Stimulated activated CD4-positive, alpha-beta T cell treated with anti-CD3 and anti-CD28 coated beads, TNF-alpha, amount 100 ng/mL, for 4 hours (primary cell): ENCODE results near the gene TRAPPC2.
"Not testable (repeated sequence)": the region's sequence is repeated elsewhere in the genome, so short reads cannot be mapped to it uniquely, and the experiment has no call there.

ENCODE experiments used
- DNase-seq, 3 experiments: peaks; one replicate each; pipeline ENCODE4 v3.0.0-alpha.2; 2020; ENCODE audit warnings: low read depth in 3 of 3

Gene TRAPPC2

DNA sequence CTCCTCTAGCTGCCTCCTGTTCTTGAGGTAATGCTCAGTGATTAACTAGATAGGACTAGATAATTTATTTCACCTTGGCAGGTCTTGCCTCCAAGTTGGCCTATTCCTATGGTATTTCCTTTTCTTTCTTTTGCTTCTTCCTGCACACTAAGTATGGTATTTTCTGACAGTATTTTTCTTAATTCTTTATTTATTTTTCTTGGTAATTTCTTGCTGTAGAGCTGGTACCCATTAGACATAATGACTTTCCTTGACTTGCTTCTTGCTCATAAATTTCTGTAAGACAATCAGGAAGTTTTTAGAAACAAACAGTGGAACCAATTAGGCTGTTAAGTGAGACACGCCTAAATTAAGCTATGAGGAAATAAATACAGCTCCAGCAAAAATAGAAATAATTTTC lies 36.0 kb downstream of the TRAPPC2 start:
- DNase-seq, result no peak

DNA sequence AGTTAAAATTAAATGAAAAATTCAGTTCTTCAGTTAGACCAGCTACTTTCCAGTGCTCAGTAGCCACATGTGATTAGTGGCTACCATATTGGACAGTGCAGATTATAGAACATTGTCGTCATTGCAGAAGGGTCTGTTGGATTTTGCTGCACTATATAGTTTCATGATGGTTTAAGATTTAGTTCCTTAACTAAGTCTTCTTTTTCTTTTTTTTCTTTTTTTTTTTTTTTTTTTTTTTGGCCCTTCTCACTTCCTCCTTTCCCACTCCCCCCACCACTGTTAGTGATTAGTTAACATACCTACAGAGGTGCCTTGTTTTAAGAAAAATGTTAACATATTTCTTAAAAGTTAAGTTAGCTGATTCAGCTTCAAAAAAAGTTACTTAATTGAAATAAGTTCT lies 36.4 kb downstream of the TRAPPC2 start:
- DNase-seq, result no peak

DNA sequence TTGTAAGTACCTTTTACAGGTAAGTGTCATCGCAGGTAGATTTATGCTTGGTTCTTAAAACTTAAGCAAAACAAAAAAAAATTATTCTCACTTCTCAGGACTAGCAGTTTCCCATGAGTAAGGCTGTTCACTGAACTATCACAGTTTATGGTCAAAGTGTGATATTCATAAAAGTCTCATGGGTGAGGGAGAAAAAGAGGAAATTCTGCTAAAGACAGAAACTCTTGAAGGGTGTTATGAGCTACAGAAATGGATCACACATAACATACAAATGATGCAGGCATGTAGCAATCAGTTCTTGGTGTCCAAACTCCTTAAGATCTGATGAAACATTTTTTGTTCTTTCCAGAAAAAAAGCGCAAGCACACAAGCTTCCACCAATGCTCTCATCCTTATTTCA lies 37.0 kb downstream of the TRAPPC2 start:
- DNase-seq, result no peak

DNA sequence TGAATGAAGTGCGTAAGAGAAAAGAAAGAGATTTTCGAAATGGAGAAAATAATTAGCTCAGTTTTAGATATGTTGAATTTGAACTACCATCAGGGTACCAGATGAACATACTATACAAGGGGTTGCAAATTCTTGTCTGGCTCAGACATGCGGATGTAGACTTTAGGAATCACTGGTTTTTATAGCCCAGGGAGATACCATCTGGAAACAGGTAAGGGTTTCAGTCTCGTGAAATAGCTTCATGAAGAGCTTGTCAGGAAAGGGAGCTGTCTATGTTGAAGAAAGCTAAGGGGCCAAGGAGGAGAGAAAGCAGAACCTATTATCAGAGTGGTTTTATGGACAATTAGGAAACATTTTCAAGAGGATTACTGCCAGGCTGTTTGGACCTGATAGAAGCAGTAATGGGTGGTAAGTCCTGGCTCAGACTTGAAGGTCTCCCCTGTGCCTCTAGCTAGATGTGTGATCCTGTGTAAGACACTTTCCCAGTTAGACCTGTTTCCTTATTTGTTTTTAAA lies 38.8 kb downstream of the TRAPPC2 start:
- no peak for DNase-seq

DNA sequence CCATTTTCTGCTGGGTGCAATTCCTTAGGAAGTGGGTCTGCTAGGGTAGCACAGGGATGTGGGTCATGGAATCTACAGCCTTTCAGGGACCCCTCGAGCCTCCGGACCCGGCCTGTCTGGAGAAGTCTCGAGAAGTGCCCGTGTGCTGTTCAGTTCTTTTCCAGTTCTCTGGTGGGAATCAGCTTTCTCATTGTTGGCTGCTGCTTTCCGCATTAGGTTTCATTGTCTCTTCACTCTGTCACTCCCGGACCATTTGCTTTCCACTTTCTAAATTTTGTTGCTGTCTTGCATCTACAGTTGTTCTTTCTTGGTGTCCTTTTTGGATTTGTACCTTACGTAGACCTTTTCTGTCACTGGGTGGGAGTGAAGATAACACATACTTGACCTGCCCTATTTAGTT lies 39.4 kb downstream of the TRAPPC2 start:
- DNase-seq, result no peak

DNA sequence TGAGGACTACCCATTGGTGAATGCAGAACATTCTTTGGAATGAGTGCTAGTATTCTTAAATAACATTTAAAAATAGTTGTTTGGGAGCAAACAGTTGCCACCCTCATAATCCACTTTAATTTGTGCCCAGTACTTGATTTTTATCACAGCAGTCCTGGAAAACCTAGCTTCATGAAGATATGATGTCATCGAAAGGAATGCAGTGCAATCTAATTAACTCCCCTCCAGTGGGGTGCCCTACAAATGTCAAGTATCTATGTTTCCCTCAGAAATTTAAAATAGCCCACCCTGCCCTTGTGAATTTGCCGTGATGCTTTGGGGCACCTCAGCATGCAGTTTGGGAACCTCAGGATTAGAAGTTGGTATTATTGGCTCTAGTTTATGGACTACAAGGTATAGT lies 40.1 kb downstream of the TRAPPC2 start:
- no peak for DNase-seq

DNA sequence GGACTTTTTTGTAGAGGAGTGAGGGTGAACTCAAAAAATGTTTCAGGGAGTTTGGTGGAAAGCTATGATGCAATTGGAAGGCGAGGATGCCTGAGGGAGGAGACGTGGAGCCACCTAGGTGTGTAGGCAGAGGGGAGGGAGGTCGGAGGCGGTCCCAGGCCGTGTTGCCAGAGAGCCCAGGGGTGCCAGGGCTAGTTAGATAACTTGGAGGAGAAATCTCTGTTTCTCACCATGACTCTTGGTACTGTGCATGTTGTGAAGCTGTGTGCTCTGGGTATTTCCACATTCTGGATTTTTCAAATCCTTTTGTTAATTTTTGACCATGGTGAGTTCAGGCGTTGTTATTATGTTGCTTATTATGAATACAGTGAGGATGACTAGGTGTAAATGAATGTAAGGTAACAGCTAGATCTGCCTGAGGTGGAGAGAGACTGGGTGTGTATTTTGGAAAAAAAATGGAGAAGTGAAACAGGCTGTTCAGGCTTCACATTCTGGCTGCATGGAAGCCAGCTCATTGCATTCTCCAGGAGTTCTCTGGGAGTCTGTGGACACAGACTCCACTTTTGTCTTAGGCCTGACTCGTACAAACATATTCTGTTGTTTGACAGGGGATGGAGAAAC lies 41.0 kb downstream of the TRAPPC2 start:
- no peak for DNase-seq

DNA sequence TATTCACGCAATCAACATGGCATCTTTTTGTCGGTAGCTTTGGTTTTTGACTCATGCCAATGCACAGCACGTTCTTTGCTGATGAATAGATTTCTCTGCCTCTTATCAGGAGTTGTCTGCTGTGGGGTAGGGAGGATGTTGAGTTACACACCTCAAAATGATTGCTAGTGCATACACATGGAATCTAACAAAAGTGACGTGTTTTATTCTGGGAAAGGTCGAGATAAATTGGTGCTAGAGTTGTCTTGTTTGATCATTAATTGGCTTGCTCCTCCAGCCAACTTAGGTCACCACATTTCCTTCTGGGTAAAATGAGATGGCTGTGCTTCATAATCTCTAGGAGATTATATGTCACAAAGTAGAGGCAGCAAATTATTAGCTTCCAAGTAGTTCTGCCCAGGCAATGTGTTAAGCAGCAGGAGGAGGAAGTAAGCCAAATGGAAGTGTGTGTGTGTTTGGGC lies 41.6 kb downstream of the TRAPPC2 start:
- DNase-seq, result no peak

DNA sequence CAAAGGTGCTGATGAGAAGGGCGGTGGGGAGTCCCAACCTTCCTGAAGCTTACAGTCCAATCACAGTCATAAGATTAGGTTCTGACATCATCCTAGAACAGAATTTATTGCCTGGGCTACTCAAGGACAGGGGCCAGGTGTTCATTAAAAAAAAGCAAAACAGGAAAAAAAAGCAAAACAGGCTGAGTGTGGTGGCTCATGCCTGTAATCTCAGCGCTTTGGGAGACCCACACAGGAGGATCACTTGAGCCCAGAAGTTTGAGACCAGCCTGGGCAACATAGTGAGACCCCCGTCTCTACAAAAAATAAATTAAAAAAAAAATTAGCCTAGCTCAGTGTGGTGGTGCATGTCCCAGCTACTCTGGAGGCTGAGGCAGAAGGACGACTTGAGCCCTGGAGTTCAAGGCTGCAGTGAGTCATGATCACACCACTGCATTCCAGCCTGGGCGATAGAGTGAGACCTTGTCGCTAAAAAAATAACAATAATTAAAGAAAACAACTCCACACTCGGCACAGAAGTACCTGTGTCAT lies 42.5 kb downstream of the TRAPPC2 start:
- no peak for DNase-seq

DNA sequence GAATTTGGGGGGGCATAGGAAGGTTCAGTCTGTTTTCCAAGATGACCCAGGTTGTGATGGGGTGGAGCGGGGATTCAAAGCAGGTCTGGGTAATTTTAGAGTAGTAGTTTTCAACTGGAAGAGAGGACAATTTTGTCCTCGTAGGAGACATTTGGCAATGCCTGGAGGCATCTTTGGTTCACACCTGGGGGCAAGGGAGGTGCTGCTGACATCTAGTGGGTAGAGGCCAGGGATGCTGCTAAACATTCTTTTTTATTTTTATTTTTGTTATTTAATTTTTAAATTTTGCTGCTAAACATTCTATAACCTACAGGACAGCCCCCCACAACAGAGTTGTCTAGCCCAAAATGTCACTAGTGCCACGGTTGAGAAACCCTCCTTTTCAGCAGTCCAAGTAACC lies 43.6 kb downstream of the TRAPPC2 start:
- DNase-seq, result no peak

DNA sequence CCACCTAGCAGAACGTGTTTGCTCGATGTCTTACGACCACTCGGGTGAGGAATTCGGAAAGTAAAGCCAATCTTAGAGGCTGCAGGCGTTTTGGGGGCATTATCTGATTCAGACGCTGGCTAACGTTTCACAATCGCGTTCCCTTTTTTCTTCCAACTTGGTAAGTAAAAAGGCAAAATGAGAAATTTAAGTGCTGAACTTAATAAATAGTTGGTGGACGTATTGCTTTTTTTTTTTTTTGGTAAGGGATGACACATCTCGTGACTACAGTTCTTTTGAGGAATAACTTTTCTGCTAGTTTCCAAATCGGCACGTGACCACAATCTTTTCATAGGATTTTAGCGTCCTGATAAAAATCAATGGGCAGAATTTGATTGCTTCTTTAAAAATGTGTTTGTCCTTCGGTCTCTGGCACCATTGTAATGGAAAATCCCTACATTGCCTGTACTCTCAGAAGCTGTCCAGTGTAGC lies 44.6 kb downstream of the TRAPPC2 start:
- no peak for DNase-seq

DNA sequence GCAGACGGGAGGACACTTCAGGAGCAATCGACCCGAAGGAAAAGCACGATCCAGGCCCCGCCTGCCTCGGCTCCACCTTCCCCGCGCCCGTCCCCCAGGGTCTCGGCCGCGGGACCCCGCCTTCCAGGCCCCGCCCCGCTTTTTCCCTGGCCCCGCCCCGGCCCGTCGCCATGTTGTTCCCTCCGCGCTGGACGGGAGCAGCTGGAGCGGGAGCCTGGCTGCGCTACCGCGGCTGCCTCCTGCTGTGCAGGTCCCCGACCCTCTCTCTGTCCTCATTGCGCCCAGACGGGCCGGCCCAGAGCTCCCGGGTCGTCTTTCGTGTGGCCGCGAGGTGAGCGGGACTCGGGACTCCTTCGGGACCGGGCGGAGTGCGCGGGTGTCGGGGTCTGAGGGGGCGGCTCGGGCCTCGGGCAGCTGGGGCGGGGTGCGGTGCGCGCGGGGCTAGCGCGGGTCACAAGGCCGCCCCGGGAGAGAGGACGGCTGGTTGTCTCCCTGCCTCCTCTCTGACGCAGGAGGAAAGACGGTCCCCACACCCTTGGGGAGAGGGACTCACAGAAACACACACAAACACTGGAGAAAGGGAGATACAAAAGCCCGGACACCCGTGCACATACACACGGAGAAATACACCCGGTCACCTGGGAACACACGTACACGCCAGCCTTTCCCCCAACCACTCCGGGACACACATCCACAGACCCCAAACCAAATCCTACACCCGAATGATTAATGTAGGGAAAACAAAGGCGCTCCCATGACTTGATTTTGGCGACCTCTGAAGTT lies 45.3 kb downstream of the TRAPPC2 start, which contains the start of gene RAB9A:
Gene RAB9A (plus strand): TSS at position 171 of the 783 bp plus-strand sequence. CDS start 19,619 bp downstream, outside the sequence.
- DNase-seq, result peak; percentile 59 to 66 (median 63)

DNA sequence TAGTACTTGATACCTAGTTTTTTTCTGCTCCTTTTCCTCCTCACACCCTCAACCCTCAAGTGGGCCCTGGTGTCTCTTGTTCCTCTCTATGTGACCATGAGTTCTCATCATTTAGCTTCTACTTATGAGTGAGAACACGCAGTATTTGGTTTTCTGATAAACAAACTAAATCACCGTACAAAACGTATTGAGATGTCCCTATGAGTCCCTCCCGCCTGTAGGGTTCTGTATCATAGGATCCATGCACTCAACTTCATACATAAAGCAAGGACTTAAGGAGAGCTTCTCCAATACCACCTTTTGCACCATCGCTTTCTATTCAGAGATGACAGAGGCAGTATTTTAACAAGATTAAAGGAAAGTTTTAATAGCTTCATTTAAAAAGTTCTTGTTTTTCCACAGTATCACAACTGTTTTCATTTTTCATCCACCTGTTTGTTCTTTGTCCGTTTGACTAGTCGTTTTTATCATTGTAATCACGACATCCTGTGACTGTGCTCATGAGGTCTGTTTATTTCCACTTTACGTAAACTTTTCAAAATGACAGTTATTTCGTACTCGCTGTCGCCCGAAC lies 45.9 kb downstream of the TRAPPC2 start:
- DNase-seq, result no peak

DNA sequence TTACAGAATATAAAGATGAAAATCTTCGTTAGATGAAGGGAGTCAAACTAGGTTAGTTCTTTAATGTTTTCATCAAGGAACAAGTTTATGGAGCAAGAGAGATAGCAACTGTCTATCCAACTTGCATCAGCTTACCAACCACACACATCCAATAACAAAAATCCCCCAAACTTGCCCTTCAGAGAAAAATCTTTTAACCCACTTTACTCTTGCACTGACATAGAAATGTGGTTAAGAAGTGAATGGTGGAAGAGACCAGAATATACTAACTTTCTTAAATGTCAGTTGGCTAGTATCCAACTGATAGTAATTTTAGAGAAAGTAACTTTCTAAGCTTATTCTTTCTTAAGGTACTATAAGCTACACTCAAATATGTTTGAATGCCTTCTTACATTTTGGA lies 47.2 kb downstream of the TRAPPC2 start:
- no peak for DNase-seq

DNA sequence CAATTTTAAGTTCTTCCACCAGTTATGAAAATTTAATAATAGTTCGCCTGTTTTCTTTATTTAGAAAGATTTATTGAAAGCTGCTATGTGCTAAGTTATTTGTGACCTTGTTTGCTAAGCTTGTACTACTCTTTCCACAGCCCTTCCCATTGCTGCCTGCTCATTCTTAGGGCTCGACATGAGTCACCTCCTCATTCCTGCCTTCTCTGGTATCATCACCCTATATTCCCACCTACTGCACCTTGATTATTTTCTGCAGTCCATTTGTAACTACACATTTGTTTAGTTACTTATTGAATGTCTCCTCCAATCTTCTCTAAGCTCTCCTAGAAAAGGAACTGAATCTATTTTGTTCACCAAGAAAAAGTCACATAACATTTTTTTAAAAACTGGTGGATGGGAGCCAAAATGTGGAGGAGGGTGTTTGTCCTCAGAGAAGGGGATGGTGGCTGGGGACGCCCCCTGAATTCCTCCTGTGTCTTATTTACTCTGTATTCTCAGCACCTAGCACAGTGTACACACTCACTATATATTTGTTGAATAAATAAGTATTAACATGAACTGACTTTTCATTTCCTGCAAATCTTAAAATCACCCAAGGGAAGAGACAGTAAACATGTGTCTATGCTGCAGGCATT lies 49.2 kb downstream of the TRAPPC2 start:
- no peak for DNase-seq

DNA sequence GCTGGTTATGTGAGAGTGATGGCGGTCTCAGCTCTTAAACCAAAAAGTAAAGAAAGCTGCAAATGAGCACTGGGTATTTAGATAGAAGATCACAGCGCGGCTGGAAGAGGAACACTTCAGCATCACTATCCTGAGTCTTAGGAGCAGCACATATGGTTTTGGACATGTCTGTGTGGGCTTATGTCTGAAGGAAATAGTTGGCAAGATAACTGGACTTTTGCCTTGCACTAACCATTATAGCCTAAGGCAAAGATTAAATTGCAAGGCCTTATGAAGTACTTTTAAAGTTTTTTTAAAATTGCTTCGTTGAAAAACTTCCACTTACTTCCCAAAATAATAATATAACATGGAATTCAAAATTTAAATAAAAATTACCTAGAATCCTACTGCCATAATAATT lies 50.1 kb downstream of the TRAPPC2 start:
- no peak for DNase-seq

DNA sequence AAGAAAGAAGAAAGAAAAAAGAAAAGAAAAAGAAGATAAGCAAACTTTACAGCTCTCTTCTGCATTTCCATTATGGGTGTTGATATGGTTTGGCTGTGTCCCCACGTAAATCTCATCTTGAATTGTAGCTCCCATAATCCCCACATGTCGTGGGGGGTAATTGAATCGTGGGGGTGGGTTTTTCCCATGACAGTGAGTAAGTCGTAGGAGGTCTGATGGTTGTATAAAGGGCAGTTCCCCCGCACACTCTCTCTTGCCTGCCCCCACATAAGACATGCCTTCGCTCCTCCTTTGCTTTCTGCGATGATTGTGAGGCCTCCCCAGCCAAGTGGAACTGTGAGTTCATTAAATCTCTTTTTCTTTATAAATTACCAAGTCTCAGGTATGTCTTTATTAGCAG lies 52.8 kb downstream of the TRAPPC2 start:
- DNase-seq, result no peak

DNA sequence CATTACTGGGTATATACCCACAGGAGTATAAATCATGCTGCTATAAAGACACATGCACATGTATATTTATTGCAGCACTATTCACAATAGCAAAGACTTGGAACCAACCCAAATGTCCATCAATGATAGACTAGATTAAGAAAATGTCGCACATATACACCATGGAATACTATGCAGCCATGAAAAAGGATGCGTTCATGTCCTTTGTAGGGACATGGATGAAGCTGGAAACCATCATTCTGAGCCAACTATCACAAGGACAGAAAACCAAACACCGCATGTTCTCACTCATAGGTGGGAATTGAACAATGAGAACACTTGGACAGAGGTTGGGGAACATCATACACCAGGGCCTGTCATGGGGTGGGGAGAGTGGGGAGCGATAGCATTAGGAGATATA lies 54.7 kb downstream of the TRAPPC2 start:
- DNase-seq, result not testable (repeated sequence)

DNA sequence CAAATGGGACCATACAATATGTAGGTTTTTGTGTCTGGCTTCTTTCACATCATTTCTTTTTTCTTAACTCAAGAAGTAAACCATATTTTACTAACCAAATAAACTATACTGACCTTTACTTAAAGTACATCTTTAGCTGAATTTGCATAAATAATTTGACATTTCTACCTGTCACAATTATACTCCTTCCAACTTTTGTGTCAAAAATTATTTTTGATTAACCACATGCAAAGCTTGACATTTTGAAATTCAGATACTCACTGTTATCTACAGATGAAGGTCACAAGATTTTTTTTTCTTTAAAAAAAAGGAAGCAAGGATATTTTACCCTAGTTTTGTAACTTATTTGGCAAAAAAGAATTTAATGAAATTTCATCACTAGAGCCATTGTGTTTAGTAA lies 57.5 kb downstream of the TRAPPC2 start:
- no peak for DNase-seq

DNA sequence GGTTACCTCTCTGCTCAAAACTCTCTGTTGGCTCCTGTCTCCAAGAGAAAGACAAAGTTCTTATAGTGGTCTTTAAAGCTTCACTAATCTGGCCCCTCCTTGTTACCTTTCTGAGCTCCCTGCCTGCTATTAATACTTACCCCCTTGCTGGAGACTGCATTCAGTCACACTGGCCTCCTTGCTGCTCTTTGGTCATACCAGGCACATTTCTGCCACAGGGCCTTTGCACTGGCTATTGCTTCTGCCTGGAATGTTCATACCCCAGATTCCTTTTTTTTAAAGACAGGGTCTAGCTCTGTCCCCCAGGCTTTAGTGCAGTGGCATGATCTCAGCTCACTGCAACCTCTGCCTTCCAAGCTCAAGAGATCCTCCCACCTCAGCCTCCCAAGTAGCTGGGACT lies 61.4 kb downstream of the TRAPPC2 start:
- no peak for DNase-seq

DNA sequence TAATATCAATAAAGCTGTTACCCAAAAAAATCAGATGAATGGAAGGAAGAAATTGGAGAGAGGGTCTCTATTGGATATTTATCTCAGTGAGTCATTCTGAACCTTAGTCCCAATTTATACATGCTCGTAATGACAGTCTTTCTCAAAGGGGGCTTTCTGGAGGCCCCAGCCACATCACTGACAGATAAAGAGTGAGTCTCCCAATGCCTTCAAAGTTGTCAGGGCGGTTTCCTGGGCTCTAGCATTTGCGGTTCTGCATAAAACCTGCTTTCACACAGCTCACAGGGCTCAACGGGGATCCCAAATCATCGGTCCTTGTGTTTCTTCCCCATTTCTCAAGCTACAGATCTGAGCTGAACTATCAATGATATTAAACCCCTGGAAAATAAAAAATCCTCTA lies 64.2 kb downstream of the TRAPPC2 start:
- no peak for DNase-seq

DNA sequence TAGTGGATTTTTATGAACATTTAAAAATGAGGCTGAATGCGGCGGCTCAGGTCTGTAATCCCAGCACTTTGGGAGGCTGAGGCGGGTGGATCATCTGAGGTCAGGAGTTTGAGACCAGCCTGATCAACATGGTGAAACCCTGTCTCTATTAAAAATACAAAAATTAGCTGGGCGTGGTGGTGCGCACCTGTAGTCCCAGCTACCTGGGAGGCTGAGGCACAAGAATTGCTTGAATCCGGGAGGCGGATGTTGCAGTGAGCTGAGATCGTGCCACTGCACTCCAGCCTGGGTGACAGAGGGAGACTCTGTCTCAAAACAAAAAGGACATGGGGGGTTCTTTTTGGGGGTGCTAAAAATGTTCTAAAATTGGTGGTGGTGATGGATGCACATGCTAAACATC lies 64.7 kb downstream of the TRAPPC2 start:
- not testable (repeated sequence) for DNase-seq
